ENCODE measurements around the gene PHKB. TPM values are rescaled to one million over a fixed set of nuclear protein-coding genes. Genes with fewer than 3 reads are reported as not detected.
A peak's percentile ranks its signal among the peaks of the same experiment; 100 is the strongest.

PHKB gene
- polyA plus RNA-seq, 1 donor, result 73.3 TPM

GRCh38 chr16:47612711-47613110 is 151.6 kb downstream of the PHKB start:
- no peaks in the 10 kb centered on the region for H3K4me1 ChIP-seq (ENCODE audit: control insufficient read depth, insufficient read depth, low read length)
- no peak for DNase-seq
- H3K4me3 ChIP-seq (ENCODE audit: low read length), result no peak overlapping the region
- H3K27ac ChIP-seq (ENCODE audit: low read length), result no peak overlapping the region
- H3K36me3 ChIP-seq (ENCODE audit: control insufficient read depth, insufficient read depth, low read length), result peaks cover 26% of the 10 kb centered on the region
- no peaks in the 10 kb centered on the region for H3K9me3 ChIP-seq (ENCODE audit: control insufficient read depth, low read depth, low read length)
- WGBS (ENCODE audit: insufficient coverage, low lambda C conversion rate), result no CpG with 5 or more reads among the region's 2 CpGs
- H3K27me3 ChIP-seq (ENCODE audit: control insufficient read depth, insufficient read depth, low read length), result no peaks in the 10 kb centered on the region

GRCh38 chr16:47613251-47613650 is 152.1 kb downstream of the PHKB start:
- Histone ChIP-seq H3K4me1 (ENCODE audit: control insufficient read depth, insufficient read depth, low read length) (no peaks in the 10 kb centered on the region), H3K27ac (ENCODE audit: low read length) (no peak overlapping the region), H3K27me3 (ENCODE audit: control insufficient read depth, insufficient read depth, low read length) (no peaks in the 10 kb centered on the region), H3K36me3 (ENCODE audit: control insufficient read depth, insufficient read depth, low read length) (peaks cover 26% of the 10 kb centered on the region), H3K9me3 (ENCODE audit: control insufficient read depth, low read depth, low read length) (no peaks in the 10 kb centered on the region), H3K4me3 (ENCODE audit: low read length) (no peak overlapping the region)
- WGBS (ENCODE audit: insufficient coverage, low lambda C conversion rate), result no CpG with 5 or more reads among the region's 1 CpG
- DNase-seq, result no peak

GRCh38 chr16:47617732-47618131 is 156.6 kb downstream of the PHKB start:
- H3K4me3 ChIP-seq (ENCODE audit: low read length), result no peak overlapping the region
- DNase-seq, result no peak
- no peaks in the 10 kb centered on the region for H3K9me3 ChIP-seq (ENCODE audit: control insufficient read depth, low read depth, low read length)
- WGBS (ENCODE audit: insufficient coverage, low lambda C conversion rate), result no CpG with 5 or more reads among the region's 3 CpGs
- no peak overlapping the region for H3K27ac ChIP-seq (ENCODE audit: low read length)
- no peaks in the 10 kb centered on the region for H3K27me3 ChIP-seq (ENCODE audit: control insufficient read depth, insufficient read depth, low read length)
- H3K4me1 ChIP-seq (ENCODE audit: control insufficient read depth, insufficient read depth, low read length), result no peaks in the 10 kb centered on the region
- peaks cover 14% of the 10 kb centered on the region for H3K36me3 ChIP-seq (ENCODE audit: control insufficient read depth, insufficient read depth, low read length)

GRCh38 chr16:47622451-47623176 is 161.5 kb downstream of the PHKB start:
- Histone ChIP-seq H3K4me1 (ENCODE audit: control insufficient read depth, insufficient read depth, low read length) (no peaks in the 10 kb centered on the region), H3K27me3 (ENCODE audit: control insufficient read depth, insufficient read depth, low read length) (no peaks in the 10 kb centered on the region), H3K36me3 (ENCODE audit: control insufficient read depth, insufficient read depth, low read length) (no peaks in the 10 kb centered on the region), H3K27ac (ENCODE audit: low read length) (no peak overlapping the region), H3K4me3 (ENCODE audit: low read length) (no peak overlapping the region), H3K9me3 (ENCODE audit: control insufficient read depth, low read depth, low read length) (no peaks in the 10 kb centered on the region)
- no peak for DNase-seq
- WGBS (ENCODE audit: insufficient coverage, low lambda C conversion rate), result no CpG with 5 or more reads among the region's 1 CpG

DNA sequence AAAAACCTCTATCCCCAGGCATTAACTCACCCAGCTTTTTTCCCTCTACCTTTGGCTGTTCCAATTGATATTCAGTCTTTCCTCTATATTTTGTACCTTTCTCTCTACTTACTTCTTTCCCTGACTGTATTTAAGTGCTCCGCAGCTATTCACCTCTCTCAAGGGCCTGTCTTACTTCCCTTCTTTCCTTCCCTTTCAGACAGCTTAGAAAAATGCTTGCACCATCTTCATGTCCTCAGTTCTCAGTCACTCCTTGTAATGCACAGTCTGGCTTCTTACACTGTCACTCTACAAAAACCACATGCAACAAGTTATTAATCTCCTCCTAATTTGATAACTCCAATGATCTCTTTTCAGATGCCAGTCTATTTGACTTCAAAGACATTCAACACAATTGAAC is 163.4 kb downstream of the PHKB start:
- WGBS (ENCODE audit: insufficient coverage, low lambda C conversion rate), result 100% methylated on average over 1 of the region's 1 CpG

DNA sequence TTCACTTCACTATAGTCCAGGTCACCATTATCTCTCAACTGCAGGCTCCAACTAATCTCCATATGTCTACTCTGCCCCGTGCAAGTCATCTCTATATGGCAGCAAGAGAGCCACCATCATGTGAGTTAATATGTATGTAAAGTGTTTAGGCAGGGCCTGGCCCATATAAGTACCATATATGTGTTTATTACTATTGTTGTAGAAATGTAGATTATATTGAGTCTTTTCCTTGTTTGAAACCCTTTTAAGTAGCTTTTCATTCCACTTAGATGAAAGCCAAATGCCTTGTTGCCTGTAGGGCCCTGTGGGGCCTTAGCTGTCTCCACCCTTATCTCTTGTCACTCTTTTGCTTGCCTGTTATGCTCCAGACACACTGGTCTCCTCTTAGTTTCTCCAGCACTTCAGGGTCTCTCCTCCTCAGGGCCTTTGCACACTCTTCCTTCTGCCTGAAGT is 164.0 kb downstream of the PHKB start:
- no CpG with 5 or more reads among the region's 1 CpG for WGBS (ENCODE audit: insufficient coverage, low lambda C conversion rate)
- DNase-seq, result no peak
- Histone ChIP-seq H3K27me3 (ENCODE audit: control insufficient read depth, insufficient read depth, low read length) (no peaks in the 10 kb centered on the region), H3K4me3 (ENCODE audit: low read length) (no peak overlapping the region), H3K36me3 (ENCODE audit: control insufficient read depth, insufficient read depth, low read length) (no peaks in the 10 kb centered on the region), H3K9me3 (ENCODE audit: control insufficient read depth, low read depth, low read length) (peaks cover 3% of the 10 kb centered on the region), H3K27ac (ENCODE audit: low read length) (no peak overlapping the region), H3K4me1 (ENCODE audit: control insufficient read depth, insufficient read depth, low read length) (no peaks in the 10 kb centered on the region)

More for the DNA sequence above, 163.4 kb downstream of the PHKB start:
- Histone ChIP-seq H3K27me3 (ENCODE audit: control insufficient read depth, insufficient read depth, low read length) (no peaks in the 10 kb centered on the region), H3K4me3 (ENCODE audit: low read length) (no peak overlapping the region), H3K9me3 (ENCODE audit: control insufficient read depth, low read depth, low read length) (peaks cover 3% of the 10 kb centered on the region), H3K36me3 (ENCODE audit: control insufficient read depth, insufficient read depth, low read length) (no peaks in the 10 kb centered on the region), H3K4me1 (ENCODE audit: control insufficient read depth, insufficient read depth, low read length) (no peaks in the 10 kb centered on the region), H3K27ac (ENCODE audit: low read length) (no peak overlapping the region)
- no peak for DNase-seq

- Histone ChIP-seq H3K27me3 (ENCODE audit: control insufficient read depth, insufficient read depth, low read length) (no peaks in the 10 kb centered on the region), H3K27ac (ENCODE audit: low read length) (no peak overlapping the region), H3K4me3 (ENCODE audit: low read length) (no peak overlapping the region), H3K9me3 (ENCODE audit: control insufficient read depth, low read depth, low read length) (peaks cover 3% of the 10 kb centered on the region), H3K4me1 (ENCODE audit: control insufficient read depth, insufficient read depth, low read length) (no peaks in the 10 kb centered on the region), H3K36me3 (ENCODE audit: control insufficient read depth, insufficient read depth, low read length) (no peaks in the 10 kb centered on the region)
- WGBS (ENCODE audit: insufficient coverage, low lambda C conversion rate), result no CpG with 5 or more reads among the region's 1 CpG
- no peak for DNase-seq
Observed at GRCh38 chr16:47626246-47626645, 165.1 kb downstream of the PHKB start.

- no peak for DNase-seq
- no peaks in the 10 kb centered on the region for H3K36me3 ChIP-seq (ENCODE audit: control insufficient read depth, insufficient read depth, low read length)
- peaks cover 3% of the 10 kb centered on the region for H3K9me3 ChIP-seq (ENCODE audit: control insufficient read depth, low read depth, low read length)
- no peaks in the 10 kb centered on the region for H3K27me3 ChIP-seq (ENCODE audit: control insufficient read depth, insufficient read depth, low read length)
- 80% methylated on average over 5 of the region's 6 CpGs for WGBS (ENCODE audit: insufficient coverage, low lambda C conversion rate)
- no peak overlapping the region for H3K27ac ChIP-seq (ENCODE audit: low read length)
- H3K4me3 ChIP-seq (ENCODE audit: low read length), result no peak overlapping the region
- no peaks in the 10 kb centered on the region for H3K4me1 ChIP-seq (ENCODE audit: control insufficient read depth, insufficient read depth, low read length)
Observed at GRCh38 chr16:47627085-47627639, 166.0 kb downstream of the PHKB start.

DNA sequence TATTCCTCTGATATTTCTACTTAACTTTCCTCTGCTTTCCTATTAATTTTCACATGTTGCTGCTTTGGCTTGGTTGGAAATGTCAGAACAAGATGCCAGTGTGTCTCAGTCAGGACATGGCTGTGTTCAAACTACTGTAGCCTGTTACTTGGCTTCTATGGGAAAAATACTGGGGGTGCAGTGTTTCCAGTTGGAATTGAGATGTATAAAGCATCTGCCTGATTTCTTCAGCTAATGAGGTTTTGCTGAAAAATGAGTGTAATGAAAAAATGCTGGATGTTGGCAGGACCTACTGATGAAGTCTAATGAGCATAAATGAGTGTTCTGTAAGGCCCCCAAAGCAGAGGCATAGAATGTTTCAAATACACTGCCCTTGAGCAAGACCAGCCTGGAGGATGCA is 166.6 kb downstream of the PHKB start:
- Histone ChIP-seq H3K4me3 (ENCODE audit: low read length) (no peak overlapping the region), H3K4me1 (ENCODE audit: control insufficient read depth, insufficient read depth, low read length) (no peaks in the 10 kb centered on the region), H3K36me3 (ENCODE audit: control insufficient read depth, insufficient read depth, low read length) (no peaks in the 10 kb centered on the region), H3K27me3 (ENCODE audit: control insufficient read depth, insufficient read depth, low read length) (no peaks in the 10 kb centered on the region), H3K27ac (ENCODE audit: low read length) (no peak overlapping the region), H3K9me3 (ENCODE audit: control insufficient read depth, low read depth, low read length) (peaks cover 3% of the 10 kb centered on the region)
- peak in 1 of 2 donors; percentile 16 for DNase-seq

DNA sequence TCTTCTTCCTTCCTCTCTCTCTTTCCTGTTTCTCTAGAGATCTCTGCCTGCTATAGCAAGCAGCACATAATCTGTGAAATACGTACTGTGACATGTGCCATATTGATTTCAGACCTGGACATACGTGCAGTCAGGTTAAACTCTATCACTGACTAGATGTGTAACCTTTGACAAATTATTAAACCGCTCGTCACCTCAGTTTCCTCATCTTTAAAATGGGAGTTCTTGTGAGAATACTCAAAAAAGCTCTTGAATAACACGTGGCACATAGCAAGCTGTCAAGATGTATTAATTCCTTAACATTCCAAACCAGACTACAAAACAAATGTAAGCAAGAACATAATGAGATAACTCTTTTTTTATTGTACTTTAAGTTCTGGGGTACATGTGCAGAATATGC is 170.0 kb downstream of the PHKB start:
- Histone ChIP-seq H3K9me3 (ENCODE audit: control insufficient read depth, low read depth, low read length) (peaks cover 3% of the 10 kb centered on the region), H3K36me3 (ENCODE audit: control insufficient read depth, insufficient read depth, low read length) (peaks cover 3% of the 10 kb centered on the region), H3K27me3 (ENCODE audit: control insufficient read depth, insufficient read depth, low read length) (no peaks in the 10 kb centered on the region), H3K27ac (ENCODE audit: low read length) (no peak overlapping the region), H3K4me3 (ENCODE audit: low read length) (no peak overlapping the region), H3K4me1 (ENCODE audit: control insufficient read depth, insufficient read depth, low read length) (no peaks in the 10 kb centered on the region)
- 100% methylated on average over 3 of the region's 5 CpGs for WGBS (ENCODE audit: insufficient coverage, low lambda C conversion rate)
- DNase-seq, result no peak

- 100% methylated on average over 1 of the region's 1 CpG for WGBS (ENCODE audit: insufficient coverage, low lambda C conversion rate)
- peaks cover 12% of the 10 kb centered on the region for H3K36me3 ChIP-seq (ENCODE audit: control insufficient read depth, insufficient read depth, low read length)
- H3K4me3 ChIP-seq (ENCODE audit: low read length), result no peak overlapping the region
- no peaks in the 10 kb centered on the region for H3K27me3 ChIP-seq (ENCODE audit: control insufficient read depth, insufficient read depth, low read length)
- no peak for DNase-seq
- H3K27ac ChIP-seq (ENCODE audit: low read length), result no peak overlapping the region
- no peaks in the 10 kb centered on the region for H3K9me3 ChIP-seq (ENCODE audit: control insufficient read depth, low read depth, low read length)
- no peaks in the 10 kb centered on the region for H3K4me1 ChIP-seq (ENCODE audit: control insufficient read depth, insufficient read depth, low read length)
Observed at GRCh38 chr16:47634126-47634525, 173.0 kb downstream of the PHKB start.

Measured in large intestine (tissue), 3 donors.